ENCODE results near the gene ZFHX3. TPM values are rescaled to one million over a fixed set of nuclear protein-coding genes. Genes with fewer than 3 reads are reported as not detected.

ZFHX3 gene
- total RNA-seq, 3 donors from 2014 or later, result 13.8 to 36.0 (median 15.5) TPM

DNA sequence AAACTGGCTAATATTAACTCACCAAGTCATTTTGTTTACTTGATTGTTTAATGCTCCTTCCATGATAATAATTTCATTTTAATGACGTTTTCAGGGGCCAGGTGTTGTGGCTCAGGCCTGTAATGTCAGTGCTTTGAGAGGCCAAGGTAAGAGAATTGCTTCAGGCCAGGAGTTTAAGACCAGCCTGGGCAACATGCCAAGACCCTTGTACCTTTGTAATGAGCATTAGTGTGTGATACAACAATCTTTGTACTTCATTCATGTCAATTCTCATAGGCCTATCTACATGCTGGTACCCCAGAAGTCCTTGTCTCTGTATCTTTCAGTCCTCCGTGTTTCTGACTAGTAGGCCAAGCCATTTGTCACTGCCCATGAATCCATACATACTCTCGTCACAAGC, 296.9 kb downstream of the ZFHX3 start:
- intact Hi-C loops (cut with DNase I, micrococcal nuclease), result no loop called here
- Histone ChIP-seq H3K4me1 (ENCODE audit: low read depth) (no peaks in the 10 kb centered on the region), H3K4me3 (no peak overlapping the region), H3K9me3 (no peaks in the 10 kb centered on the region), H3K36me3 (ENCODE audit: low read depth) (no peaks in the 10 kb centered on the region)
- no peak for DNase-seq
- no peak for ATAC-seq
- TF ChIP-seq, protein P1, sequence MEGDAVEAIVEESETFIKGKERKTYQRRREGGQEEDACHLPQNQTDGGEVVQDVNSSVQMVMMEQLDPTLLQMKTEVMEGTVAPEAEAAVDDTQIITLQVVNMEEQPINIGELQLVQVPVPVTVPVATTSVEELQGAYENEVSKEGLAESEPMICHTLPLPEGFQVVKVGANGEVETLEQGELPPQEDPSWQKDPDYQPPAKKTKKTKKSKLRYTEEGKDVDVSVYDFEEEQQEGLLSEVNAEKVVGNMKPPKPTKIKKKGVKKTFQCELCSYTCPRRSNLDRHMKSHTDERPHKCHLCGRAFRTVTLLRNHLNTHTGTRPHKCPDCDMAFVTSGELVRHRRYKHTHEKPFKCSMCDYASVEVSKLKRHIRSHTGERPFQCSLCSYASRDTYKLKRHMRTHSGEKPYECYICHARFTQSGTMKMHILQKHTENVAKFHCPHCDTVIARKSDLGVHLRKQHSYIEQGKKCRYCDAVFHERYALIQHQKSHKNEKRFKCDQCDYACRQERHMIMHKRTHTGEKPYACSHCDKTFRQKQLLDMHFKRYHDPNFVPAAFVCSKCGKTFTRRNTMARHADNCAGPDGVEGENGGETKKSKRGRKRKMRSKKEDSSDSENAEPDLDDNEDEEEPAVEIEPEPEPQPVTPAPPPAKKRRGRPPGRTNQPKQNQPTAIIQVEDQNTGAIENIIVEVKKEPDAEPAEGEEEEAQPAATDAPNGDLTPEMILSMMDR (IDR thresholded peaks at IDR 0.05), result no peak

DNA sequence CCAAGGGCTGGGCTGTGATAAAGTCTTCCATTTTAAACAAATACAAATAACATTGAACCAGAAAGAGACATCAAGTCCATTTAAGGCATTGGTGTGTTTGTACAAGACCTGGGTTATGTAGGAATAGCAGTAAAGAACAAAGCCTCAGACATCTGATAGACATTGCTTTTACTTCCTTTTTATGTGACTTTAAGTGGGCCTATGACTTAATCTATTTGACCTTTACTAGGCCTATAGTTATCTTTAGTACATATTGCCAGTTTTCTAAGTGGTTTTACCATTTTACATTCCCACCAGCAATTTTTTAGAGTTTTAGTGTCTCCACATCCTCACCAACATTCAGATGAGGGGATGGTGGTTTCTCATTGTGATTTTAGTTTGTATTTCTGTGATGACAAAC, 298.8 kb downstream of the ZFHX3 start:
- Histone ChIP-seq H3K9me3 (no peaks in the 10 kb centered on the region), H3K4me3 (no peak overlapping the region), H3K4me1 (ENCODE audit: low read depth) (no peaks in the 10 kb centered on the region), H3K36me3 (ENCODE audit: low read depth) (no peaks in the 10 kb centered on the region)
- DNase-seq, result no peak
- ATAC-seq, result no peak
- intact Hi-C loops (cut with DNase I, micrococcal nuclease), result no loop called here
- TF ChIP-seq, protein P1 (IDR thresholded peaks at IDR 0.05), result no peak

DNA sequence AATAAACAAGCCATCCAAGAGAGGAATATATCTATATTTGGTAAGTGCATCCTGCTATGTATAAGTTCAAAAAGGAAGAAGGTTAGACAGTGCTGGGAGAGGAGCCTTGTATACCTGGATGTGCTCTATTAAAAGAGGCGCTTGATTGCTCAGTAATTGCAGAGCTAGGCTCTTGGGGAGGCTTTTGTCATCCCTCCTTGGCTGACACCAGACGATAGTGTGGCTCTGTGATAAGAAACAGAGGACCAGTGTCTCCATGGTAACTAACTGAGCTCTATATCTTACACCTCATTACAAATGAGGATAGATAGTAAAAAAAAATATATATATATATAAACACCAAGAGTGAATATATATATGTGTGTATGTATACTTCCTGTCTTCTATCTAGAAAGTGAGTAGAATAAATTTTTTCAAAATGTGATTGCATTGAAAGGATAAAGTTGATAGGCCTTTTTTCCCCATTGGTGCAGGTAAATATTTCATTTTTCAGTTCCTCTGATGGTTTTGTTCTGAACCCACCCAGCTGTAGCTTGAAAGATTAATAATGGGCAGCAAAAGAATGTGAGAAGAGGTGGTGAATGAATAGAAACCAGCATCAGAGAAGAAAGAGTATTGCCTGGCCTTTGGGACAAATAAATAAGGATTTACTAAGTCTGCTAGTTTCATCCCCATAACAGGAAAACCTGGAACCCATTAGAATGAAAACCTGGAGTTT, 303.7 kb downstream of the ZFHX3 start:
- TF ChIP-seq, protein P1 (IDR thresholded peaks at IDR 0.05), result no peak
- no peak for DNase-seq
- no peak for ATAC-seq
- intact Hi-C loops (cut with DNase I, micrococcal nuclease), result no loop called here
- Histone ChIP-seq H3K4me3 (no peak overlapping the region), H3K36me3 (ENCODE audit: low read depth) (no peaks in the 10 kb centered on the region), H3K9me3 (no peaks in the 10 kb centered on the region), H3K4me1 (ENCODE audit: low read depth) (no peaks in the 10 kb centered on the region)

DNA sequence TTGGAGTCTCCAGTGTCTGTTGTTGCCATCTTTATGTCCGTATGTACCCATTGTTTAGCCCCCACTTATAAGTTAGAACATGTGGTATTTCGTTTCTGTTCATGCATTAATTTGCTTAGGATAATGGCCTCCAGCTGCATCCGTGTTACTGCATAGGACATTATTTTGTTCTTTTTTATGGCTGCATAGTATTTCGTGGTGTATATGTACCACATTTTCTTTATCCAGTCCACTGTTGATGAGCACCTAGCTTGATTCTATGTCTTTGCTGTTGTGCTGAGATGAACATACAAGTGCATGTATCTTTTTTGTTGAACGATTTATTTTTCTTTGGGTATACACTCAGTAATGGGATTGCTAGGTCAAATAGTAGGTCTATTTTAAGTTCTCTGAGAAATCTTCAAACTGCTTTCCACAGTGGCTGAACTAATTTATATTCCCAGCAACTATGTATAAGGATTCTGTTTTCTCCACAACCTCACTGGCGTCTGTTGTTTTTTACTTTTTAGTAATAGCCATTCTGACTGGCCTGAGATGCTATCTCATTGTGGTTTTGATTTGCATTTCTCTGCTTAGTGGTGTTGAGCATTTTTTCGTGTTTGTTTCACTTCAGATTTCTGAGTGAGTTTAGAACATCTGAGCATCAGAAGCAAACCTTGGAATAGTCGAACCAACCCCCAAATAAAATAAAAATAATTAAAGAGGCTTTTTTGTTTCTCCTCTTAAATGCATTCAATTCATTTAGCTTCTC, 304.7 kb downstream of the ZFHX3 start:
- no peak for ATAC-seq
- Histone ChIP-seq H3K4me3 (no peak overlapping the region), H3K4me1 (ENCODE audit: low read depth) (no peaks in the 10 kb centered on the region), H3K9me3 (no peaks in the 10 kb centered on the region), H3K36me3 (ENCODE audit: low read depth) (no peaks in the 10 kb centered on the region)
- intact Hi-C loops (cut with DNase I, micrococcal nuclease), result no loop called here
- no peak for DNase-seq
- TF ChIP-seq, protein P1 (IDR thresholded peaks at IDR 0.05), result no peak

DNA sequence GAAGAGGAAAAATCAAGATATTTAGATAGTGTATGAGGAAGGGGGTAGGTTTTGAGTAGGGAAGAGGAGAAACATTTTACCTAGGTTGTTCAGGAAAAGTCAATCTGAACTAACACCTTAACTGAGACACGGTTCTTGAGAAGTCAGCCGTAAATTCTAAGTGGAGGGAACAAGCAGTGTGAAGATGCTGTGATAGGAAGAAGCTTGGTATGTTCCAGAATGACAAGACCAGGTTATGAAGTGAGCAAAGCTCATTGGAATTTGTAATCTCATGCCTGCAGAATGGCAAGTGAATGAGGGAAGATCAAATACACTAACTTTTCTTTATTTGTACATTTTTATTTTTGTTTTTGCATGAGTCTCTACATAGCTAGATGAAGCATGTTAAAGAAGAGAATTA, 307.6 kb downstream of the ZFHX3 start:
- TF ChIP-seq, protein P1 (IDR thresholded peaks at IDR 0.05), result no peak
- DNase-seq (no peak), ATAC-seq (no peak)

More for the DNA sequence above, 307.6 kb downstream of the ZFHX3 start:
- Histone ChIP-seq H3K9me3 (no peaks in the 10 kb centered on the region), H3K4me3 (no peak overlapping the region), H3K36me3 (ENCODE audit: low read depth) (no peaks in the 10 kb centered on the region), H3K4me1 (ENCODE audit: low read depth) (no peaks in the 10 kb centered on the region)
- intact Hi-C loops (cut with DNase I, micrococcal nuclease), result no loop called here

Measured in mucosa of descending colon (tissue), 3 donors.